ENCODE data around the gene POLR1H. TPM values are rescaled to one million over a fixed set of nuclear protein-coding genes. Genes with fewer than 3 reads are reported as not detected.
A peak's percentile ranks its signal among the peaks of the same experiment; 100 is the strongest.

The POLR1H gene
- total and polyA plus RNA-seq, 4 donors: 18.0 to 35.2 (median 19.7) TPM

- WGBS (ENCODE audit: insufficient coverage): 49% methylated on average over 11 of the region's 11 CpGs
- Histone ChIP-seq H3K9me3 (ENCODE audit: control insufficient read depth, insufficient read depth, low read length) (no peaks in the 10 kb centered on the region), H3K27me3 (ENCODE audit: control insufficient read depth, insufficient read depth, low read length) (peaks cover 26% of the 10 kb centered on the region), H3K4me1 (ENCODE audit: control insufficient read depth, insufficient read depth, low read length) (peaks cover 4% of the 10 kb centered on the region), H3K4me3 (ENCODE audit: low read depth, low read length) (no peak overlapping the region), H3K27ac (ENCODE audit: low read depth, low read length) (no peak overlapping the region), H3K36me3 (ENCODE audit: control insufficient read depth, insufficient read depth, low read length) (no peaks in the 10 kb centered on the region)
- DNase-seq (ENCODE audit: low read depth in 4 of 6, low spot score in 6 of 6): no peak
These were observed 30.7 kb downstream of the POLR1H start for GRCh38 chr6:30091577-30092381.

GRCh38 chr6:30092852-30093543 lies 31.9 kb downstream of the POLR1H start:
- Histone ChIP-seq H3K9me3 (ENCODE audit: control insufficient read depth, insufficient read depth, low read length) (no peaks in the 10 kb centered on the region), H3K36me3 (ENCODE audit: control insufficient read depth, insufficient read depth, low read length) (no peaks in the 10 kb centered on the region), H3K4me1 (ENCODE audit: control insufficient read depth, insufficient read depth, low read length) (peaks cover 4% of the 10 kb centered on the region), H3K27ac (ENCODE audit: low read depth, low read length) (no peak overlapping the region), H3K27me3 (ENCODE audit: control insufficient read depth, insufficient read depth, low read length) (peaks cover 38% of the 10 kb centered on the region), H3K4me3 (ENCODE audit: low read depth, low read length) (no peak overlapping the region)
- 79% methylated on average over 5 of the region's 6 CpGs for WGBS (ENCODE audit: insufficient coverage)
- DNase-seq (ENCODE audit: low read depth in 4 of 6, low spot score in 6 of 6): no peak

- no peak for DNase-seq (ENCODE audit: low read depth in 4 of 6, low spot score in 6 of 6)
- H3K9me3 ChIP-seq (ENCODE audit: control insufficient read depth, insufficient read depth, low read length): no peaks in the 10 kb centered on the region
- H3K27me3 ChIP-seq (ENCODE audit: control insufficient read depth, insufficient read depth, low read length): peaks cover 45% of the 10 kb centered on the region
- peaks cover 4% of the 10 kb centered on the region for H3K4me1 ChIP-seq (ENCODE audit: control insufficient read depth, insufficient read depth, low read length)
- no peak overlapping the region for H3K27ac ChIP-seq (ENCODE audit: low read depth, low read length)
- H3K36me3 ChIP-seq (ENCODE audit: control insufficient read depth, insufficient read depth, low read length): no peaks in the 10 kb centered on the region
- H3K4me3 ChIP-seq (ENCODE audit: low read depth, low read length): no peak overlapping the region
- WGBS (ENCODE audit: insufficient coverage): 55% methylated on average over 2 of the region's 5 CpGs
These were observed 33.0 kb downstream of the POLR1H start for GRCh38 chr6:30093951-30094661.

GRCh38 chr6:30096829-30097228 lies 35.8 kb downstream of the POLR1H start:
- H3K27me3 ChIP-seq (ENCODE audit: control insufficient read depth, insufficient read depth, low read length): peaks cover 66% of the 10 kb centered on the region
- no peaks in the 10 kb centered on the region for H3K36me3 ChIP-seq (ENCODE audit: control insufficient read depth, insufficient read depth, low read length)
- peaks cover 18% of the 10 kb centered on the region for H3K4me1 ChIP-seq (ENCODE audit: control insufficient read depth, insufficient read depth, low read length)
- H3K4me3 ChIP-seq (ENCODE audit: low read depth, low read length): no peak overlapping the region
- DNase-seq (ENCODE audit: low read depth in 4 of 6, low spot score in 6 of 6): no peak
- WGBS (ENCODE audit: insufficient coverage): 20% methylated on average over 1 of the region's 1 CpG
- H3K9me3 ChIP-seq (ENCODE audit: control insufficient read depth, insufficient read depth, low read length): no peaks in the 10 kb centered on the region
- no peak overlapping the region for H3K27ac ChIP-seq (ENCODE audit: low read depth, low read length)

- Histone ChIP-seq H3K9me3 (ENCODE audit: control insufficient read depth, insufficient read depth, low read length) (no peaks in the 10 kb centered on the region), H3K27me3 (ENCODE audit: control insufficient read depth, insufficient read depth, low read length) (peaks cover 72% of the 10 kb centered on the region), H3K36me3 (ENCODE audit: control insufficient read depth, insufficient read depth, low read length) (no peaks in the 10 kb centered on the region), H3K4me1 (ENCODE audit: control insufficient read depth, insufficient read depth, low read length) (peaks cover 28% of the 10 kb centered on the region), H3K27ac (ENCODE audit: low read depth, low read length) (no peak overlapping the region), H3K4me3 (ENCODE audit: low read depth, low read length) (no peak overlapping the region)
- WGBS (ENCODE audit: insufficient coverage): 70% methylated on average over 3 of the region's 4 CpGs
- DNase-seq (ENCODE audit: low read depth in 4 of 6, low spot score in 6 of 6): no peak
These were observed 37.1 kb downstream of the POLR1H start for GRCh38 chr6:30097902-30098768.

- no peak overlapping the region for H3K4me3 ChIP-seq (ENCODE audit: low read depth, low read length)
- 8% methylated on average over 3 of the region's 8 CpGs for WGBS (ENCODE audit: insufficient coverage)
- H3K9me3 ChIP-seq (ENCODE audit: control insufficient read depth, insufficient read depth, low read length): no peaks in the 10 kb centered on the region
- H3K4me1 ChIP-seq (ENCODE audit: control insufficient read depth, insufficient read depth, low read length): peaks cover 34% of the 10 kb centered on the region
- H3K36me3 ChIP-seq (ENCODE audit: control insufficient read depth, insufficient read depth, low read length): no peaks in the 10 kb centered on the region
- DNase-seq (ENCODE audit: low read depth in 4 of 6, low spot score in 6 of 6): no peak
- H3K27me3 ChIP-seq (ENCODE audit: control insufficient read depth, insufficient read depth, low read length): peaks cover 86% of the 10 kb centered on the region
- H3K27ac ChIP-seq (ENCODE audit: low read depth, low read length): no peak overlapping the region
These were observed 39.1 kb downstream of the POLR1H start for GRCh38 chr6:30100154-30100553.

GRCh38 chr6:30100585-30101443 lies 39.7 kb downstream of the POLR1H start:
- H3K27ac ChIP-seq (ENCODE audit: low read depth, low read length): no peak overlapping the region
- no peaks in the 10 kb centered on the region for H3K9me3 ChIP-seq (ENCODE audit: control insufficient read depth, insufficient read depth, low read length)
- H3K4me1 ChIP-seq (ENCODE audit: control insufficient read depth, insufficient read depth, low read length): peaks cover 30% of the 10 kb centered on the region
- WGBS (ENCODE audit: insufficient coverage): 3% methylated on average over 40 of the region's 47 CpGs
- no peaks in the 10 kb centered on the region for H3K36me3 ChIP-seq (ENCODE audit: control insufficient read depth, insufficient read depth, low read length)
- no peak for DNase-seq (ENCODE audit: low read depth in 4 of 6, low spot score in 6 of 6)
- peaks cover 90% of the 10 kb centered on the region for H3K27me3 ChIP-seq (ENCODE audit: control insufficient read depth, insufficient read depth, low read length)
- no peak overlapping the region for H3K4me3 ChIP-seq (ENCODE audit: low read depth, low read length)

GRCh38 chr6:30101444-30102413 lies 40.7 kb downstream of the POLR1H start:
- WGBS (ENCODE audit: insufficient coverage): under 1% methylated on average over 47 of the region's 51 CpGs

More at GRCh38 chr6:30101444-30102413, 40.7 kb downstream of the POLR1H start:
- no peaks in the 10 kb centered on the region for H3K9me3 ChIP-seq (ENCODE audit: control insufficient read depth, insufficient read depth, low read length)
- H3K4me3 ChIP-seq (ENCODE audit: low read depth, low read length): peak overlapping the region; percentile 35
- H3K36me3 ChIP-seq (ENCODE audit: control insufficient read depth, insufficient read depth, low read length): no peaks in the 10 kb centered on the region
- H3K27me3 ChIP-seq (ENCODE audit: control insufficient read depth, insufficient read depth, low read length): peaks cover 95% of the 10 kb centered on the region
- H3K27ac ChIP-seq (ENCODE audit: low read depth, low read length): no peak overlapping the region
- peaks cover 30% of the 10 kb centered on the region for H3K4me1 ChIP-seq (ENCODE audit: control insufficient read depth, insufficient read depth, low read length)
- DNase-seq (ENCODE audit: low read depth in 4 of 6, low spot score in 6 of 6): peak in 4 of 6 donors; percentile 15 to 79 (median 52)
